ENCODE data around the gene SENP7.
"Not testable (repeated sequence)": the region's sequence is repeated elsewhere in the genome, so short reads cannot be mapped to it uniquely, and the experiment has no call there.

Gene SENP7

GRCh38 chr3:101325393-101326134, 187.4 kb downstream of the SENP7 start:
- no peak for DNase-seq

- no peak for DNase-seq
Observed at GRCh38 chr3:101320475-101320874, 192.5 kb downstream of the SENP7 start, which contains the start of gene IMPG2. TSS of gene IMPG2 (minus strand) at chr3:101320575. CDS start at chr3:101320372, 203 bp downstream.

DNA sequence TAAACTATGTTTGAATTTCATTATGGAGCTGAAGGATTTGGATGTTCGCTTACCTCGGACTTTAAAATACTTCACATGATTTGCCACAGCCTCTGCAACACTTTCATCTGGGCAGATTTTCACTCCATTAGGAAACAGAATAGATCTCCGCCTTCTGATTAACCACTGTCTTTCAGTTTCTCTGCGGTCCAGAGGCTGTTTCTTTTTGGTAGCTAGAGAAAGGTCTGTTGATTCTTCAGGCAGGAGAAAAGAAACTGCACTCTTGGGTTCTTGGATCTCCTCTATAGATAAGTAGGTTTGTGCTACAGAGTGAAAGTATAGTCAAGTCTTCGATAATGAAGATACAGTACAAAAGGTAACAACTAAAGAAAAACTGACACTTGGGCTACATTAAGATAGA, 193.5 kb downstream of the SENP7 start:
- no peak for DNase-seq

- DNase-seq = no peak
Observed at GRCh38 chr3:101312545-101312944, 200.5 kb downstream of the SENP7 start.

DNA sequence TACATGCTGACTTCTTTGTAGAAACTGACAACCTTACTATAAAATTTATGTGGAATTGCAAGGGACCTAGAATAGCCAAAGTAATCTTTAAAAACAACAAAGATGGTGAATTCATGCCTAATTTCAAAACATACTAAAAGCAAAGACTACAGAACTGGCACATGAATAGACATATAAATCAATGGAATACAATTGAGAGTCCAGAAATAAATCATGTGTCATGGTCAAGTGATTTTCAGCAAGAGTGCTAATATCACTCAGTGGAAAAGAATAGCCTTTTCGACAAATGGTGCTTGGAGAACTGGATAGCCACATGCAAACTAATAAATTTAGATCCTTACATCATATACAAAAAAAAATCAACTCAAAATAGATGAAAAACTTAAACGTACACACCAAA, 201.3 kb downstream of the SENP7 start:
- DNase-seq = no peak

DNA sequence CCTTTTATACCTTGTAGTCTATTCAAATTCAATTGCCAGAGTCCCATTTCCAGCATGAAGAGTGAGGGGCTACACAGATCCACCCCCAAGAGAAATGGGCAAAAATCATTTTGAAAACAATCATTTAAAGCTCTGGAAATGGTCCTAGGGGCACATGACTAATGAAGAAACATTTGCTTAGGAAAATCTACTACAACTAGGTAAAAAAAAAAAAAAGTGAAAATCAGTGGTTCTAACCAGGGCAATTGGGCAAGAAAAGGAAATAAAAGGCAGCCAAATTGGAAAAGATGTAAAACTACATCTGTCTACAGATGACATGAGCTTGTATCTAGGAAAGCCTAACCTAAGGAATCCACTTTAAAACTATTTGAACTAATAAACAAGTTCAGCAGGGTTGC, 202.0 kb downstream of the SENP7 start:
- no peak for DNase-seq

- DNase-seq = not testable (repeated sequence)
Observed at GRCh38 chr3:101308147-101308772, 204.8 kb downstream of the SENP7 start.

DNA sequence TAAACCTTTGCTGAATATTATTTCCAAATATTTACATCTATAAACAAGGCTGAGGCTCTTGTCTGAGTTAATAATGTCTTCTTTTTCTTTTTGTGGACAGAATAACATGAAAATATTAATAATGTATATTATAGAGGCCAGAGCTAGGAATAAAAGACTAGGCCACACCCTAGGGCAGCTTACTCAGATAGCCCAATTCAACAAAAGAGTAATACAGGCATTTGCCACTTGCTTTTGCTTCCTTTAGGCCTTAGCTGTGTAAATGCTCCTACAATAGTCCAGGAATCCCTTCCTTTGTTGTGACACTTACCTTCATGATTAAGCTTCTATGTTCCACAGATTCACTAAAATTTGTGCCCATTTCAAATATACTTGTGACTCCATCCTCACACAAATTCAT, 209.2 kb downstream of the SENP7 start:
- no peak for DNase-seq

GRCh38 chr3:101303089-101303731, 209.8 kb downstream of the SENP7 start:
- no peak for DNase-seq

GRCh38 chr3:101300073-101300472, 212.9 kb downstream of the SENP7 start:
- DNase-seq = no peak

GRCh38 chr3:101292027-101292426, 221.0 kb downstream of the SENP7 start:
- DNase-seq = no peak

GRCh38 chr3:101288294-101288693, 224.7 kb downstream of the SENP7 start:
- DNase-seq = no peak

DNA sequence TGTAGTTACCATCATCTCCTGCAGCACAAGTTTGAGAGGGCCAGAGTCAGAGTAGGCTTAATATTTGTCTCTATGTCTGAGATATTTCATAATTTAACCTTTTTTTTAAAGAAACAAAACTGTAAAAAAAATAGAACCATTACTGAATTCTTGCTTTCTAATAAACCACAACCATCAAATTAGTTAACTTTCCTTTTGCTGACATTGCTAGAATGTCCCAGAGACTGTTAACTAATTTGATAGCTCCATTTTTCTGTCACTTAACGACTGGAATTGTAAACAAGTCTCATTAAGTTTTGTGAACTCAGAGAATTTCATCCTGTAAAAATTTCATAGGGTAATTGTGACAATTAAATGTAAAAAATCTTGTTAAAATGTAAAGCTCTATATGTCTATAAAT, 228.3 kb downstream of the SENP7 start:
- no peak for DNase-seq

DNA sequence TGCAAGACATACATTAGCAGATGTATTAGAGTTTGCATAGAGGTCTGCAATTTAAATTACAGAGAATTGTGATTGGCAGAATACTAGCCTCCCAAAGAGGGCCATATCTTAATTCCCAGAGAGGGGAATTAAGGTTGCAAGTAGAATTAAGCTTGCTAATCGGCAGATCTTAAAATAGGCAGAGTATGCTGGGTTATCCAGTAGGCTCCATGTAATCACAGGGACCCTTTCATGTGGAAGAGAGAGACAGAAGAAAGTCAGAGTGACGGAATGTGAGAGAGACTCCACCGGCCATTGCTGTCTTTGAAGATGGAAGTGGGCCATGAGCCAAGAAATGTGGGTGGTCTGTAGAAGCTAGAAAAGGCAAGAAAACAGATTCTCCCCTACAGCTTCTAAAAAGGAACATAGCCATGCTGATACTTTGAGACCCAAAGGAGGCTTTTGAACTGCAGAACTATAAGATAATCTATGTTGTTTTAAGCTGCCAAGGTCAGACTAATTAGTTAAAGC, 231.4 kb downstream of the SENP7 start:
- no peak for DNase-seq

DNA sequence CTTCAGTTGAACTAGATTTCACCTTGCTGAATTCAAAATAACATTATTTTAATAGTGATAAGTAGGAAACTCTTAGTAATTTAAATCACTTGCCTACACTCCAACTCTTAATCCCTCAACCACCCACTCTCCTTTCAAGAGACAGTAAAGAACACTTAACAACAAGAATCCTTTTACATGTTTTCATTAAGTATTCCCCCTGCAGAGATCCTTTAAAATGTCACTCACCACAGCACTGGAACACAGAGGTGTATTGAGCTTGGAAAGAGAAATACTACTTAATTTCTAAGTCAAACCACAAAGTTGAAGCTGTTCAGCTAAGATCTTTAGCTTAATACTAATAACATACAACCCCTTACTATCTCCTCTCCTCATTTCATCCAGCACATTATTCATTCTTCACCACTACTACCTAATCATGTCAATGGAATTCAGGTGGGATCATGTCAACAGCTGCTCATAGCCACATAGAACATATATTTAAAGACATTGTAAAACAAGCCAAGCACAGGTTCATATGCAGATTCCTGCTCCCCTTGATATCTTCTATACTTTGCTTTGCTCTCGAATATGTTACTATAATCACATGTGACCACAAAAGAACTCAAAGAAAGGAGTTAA, 233.1 kb downstream of the SENP7 start:
- DNase-seq = no peak

DNA sequence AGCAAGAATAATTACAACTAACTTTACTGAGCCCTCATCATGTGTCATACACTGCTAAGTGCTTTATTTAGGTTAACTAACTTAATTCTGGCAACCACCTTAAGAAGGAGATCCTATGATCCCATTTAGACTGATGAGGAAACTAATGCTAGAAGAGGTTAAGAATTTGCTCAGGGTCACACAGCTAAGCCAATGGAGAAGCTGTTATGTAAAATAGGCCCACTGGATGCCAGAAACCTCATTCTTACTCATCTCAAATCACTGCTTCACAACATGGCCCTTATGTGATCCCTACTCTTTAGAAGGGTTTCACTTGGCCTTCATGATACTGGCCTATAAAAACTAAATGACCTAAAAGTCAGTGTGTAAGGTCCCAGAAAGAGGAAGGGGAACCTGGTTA, 233.8 kb downstream of the SENP7 start:
- DNase-seq = no peak

- no peak for DNase-seq
Observed at GRCh38 chr3:101278727-101279126, 234.3 kb downstream of the SENP7 start.
